Common myeloid progenitor, CD34-positive (primary cell): ENCODE data around the gene MMP14.

Experiments
- CTCF ChIA-PET: fragments of 350-600 bp; sonication (Branson Sonifier 250); formaldehyde crosslinking; loops from one replicate; lab custom pipeline; 2021; ENCODE audit warnings: antibody characterized with exemption; lab: Charles Lee
- POLR2A ChIA-PET: fragments of 350-600 bp; sonication (Branson Sonifier 250); formaldehyde crosslinking; loops from one replicate; lab custom pipeline; 2021; ENCODE audit warnings: antibody characterized with exemption; lab: Charles Lee
- DNase-seq, 3 donors: peaks; one replicate each; pipeline versions ENCODE4 v3.0.0 to v3.0.0-alpha.2; 2013
- H3K27ac ChIP-seq, 2 experiments: 1 replicate in 1 of 2; 2 replicates in 1 of 2; pipeline ENCODE4 v1.7.0; 2013; ENCODE audit warnings: inconsistent platforms in 2 of 2, low read length in 2 of 2, mild to moderate bottlenecking in 2 of 2, low read depth in 1 of 2, moderate library complexity in 1 of 2; ENCODE audit not compliant: severe bottlenecking in 2 of 2, insufficient read depth in 1 of 2, poor library complexity in 1 of 2
- H3K27me3 ChIP-seq, 5 experiments: replicated peaks in 2 of 5; 1 replicate in 3 of 5; 2 replicates in 2 of 5; pipeline versions ENCODE4 v1.6.1 to v1.7.0; 2013; ENCODE audit warnings: low read length in 4 of 5, mild to moderate bottlenecking in 2 of 5, moderate library complexity in 2 of 5, inconsistent platforms in 1 of 5; ENCODE audit not compliant: insufficient read depth in 5 of 5, control insufficient read depth in 4 of 5
- H3K36me3 ChIP-seq, 4 experiments: 1 replicate in 2 of 4; 2 replicates in 2 of 4; pipeline versions ENCODE4 v1.6.1 to v1.7.0; 2013; ENCODE audit warnings: low read length in 3 of 4, control low read depth in 1 of 4, mild to moderate bottlenecking in 1 of 4; ENCODE audit not compliant: control insufficient read depth in 4 of 4, insufficient read depth in 4 of 4
- H3K4me1 ChIP-seq, 4 experiments: 1 replicate in 3 of 4; 2 replicates in 1 of 4; pipeline versions ENCODE4 v1.6.1 to v1.7.1; 2013; ENCODE audit warnings: low read length in 3 of 4, mild to moderate bottlenecking in 3 of 4, control low read depth in 1 of 4, inconsistent platforms in 1 of 4, moderate library complexity in 1 of 4; ENCODE audit not compliant: control insufficient read depth in 4 of 4, insufficient read depth in 4 of 4; ENCODE audit errors: control extremely low read depth in 1 of 4
- H3K4me3 ChIP-seq, 7 experiments: 1 replicate in 4 of 7; 2 replicates in 3 of 7; pipeline versions ENCODE4 v1.5.1 to v1.7.0; 2013; ENCODE audit warnings: mild to moderate bottlenecking in 7 of 7, low read length in 6 of 7, moderate library complexity in 6 of 7, inconsistent platforms in 2 of 7, low read depth in 2 of 7, control low read depth in 1 of 7; ENCODE audit not compliant: insufficient read depth in 4 of 7, control insufficient read depth in 1 of 7; ENCODE audit errors: extremely low read depth in 1 of 7
- H3K9me3 ChIP-seq, 5 experiments: 1 replicate in 4 of 5; 2 replicates in 1 of 5; pipeline versions ENCODE4 v1.6.1 to v1.7.1; 2013; ENCODE audit warnings: low read length in 4 of 5, mild to moderate bottlenecking in 2 of 5, inconsistent platforms in 1 of 5, low read depth in 1 of 5, moderate library complexity in 1 of 5; ENCODE audit not compliant: control insufficient read depth in 4 of 5, insufficient read depth in 2 of 5; ENCODE audit errors: control extremely low read depth in 1 of 5
- WGBS: methylation state at CpG from one replicate; pipeline ENCODE4 v1.1.5; 2013; ENCODE audit not compliant: insufficient coverage; 5-methylcytosine and 5-hydroxymethylcytosine counted together

MMP14 gene

GRCh38 chr14:22794551-22794951, 41.8 kb upstream of the MMP14 start:
- Histone ChIP-seq H3K27me3 (peaks cover 0 to 2% (median 0%) of the 10 kb centered on the region in 5 experiments), H3K4me3 (no peak overlapping the region), H3K9me3 (no peaks in the 10 kb centered on the region), H3K4me1 (peaks cover 0 to 20% (median 3%) of the 10 kb centered on the region in 4 experiments), H3K27ac (no peak overlapping the region), H3K36me3 (no peaks in the 10 kb centered on the region)
- DNase-seq: no peak
- ChIA-PET POLR2A (no interaction called here), CTCF (interaction anchor here (1.3 kb wide), 1 partner anchor 21 kb away, joined by 6 read pairs; no protein-coding TSS in a partner anchor)
- WGBS: 100% methylated on average over 5 of the region's 7 CpGs

DNA sequence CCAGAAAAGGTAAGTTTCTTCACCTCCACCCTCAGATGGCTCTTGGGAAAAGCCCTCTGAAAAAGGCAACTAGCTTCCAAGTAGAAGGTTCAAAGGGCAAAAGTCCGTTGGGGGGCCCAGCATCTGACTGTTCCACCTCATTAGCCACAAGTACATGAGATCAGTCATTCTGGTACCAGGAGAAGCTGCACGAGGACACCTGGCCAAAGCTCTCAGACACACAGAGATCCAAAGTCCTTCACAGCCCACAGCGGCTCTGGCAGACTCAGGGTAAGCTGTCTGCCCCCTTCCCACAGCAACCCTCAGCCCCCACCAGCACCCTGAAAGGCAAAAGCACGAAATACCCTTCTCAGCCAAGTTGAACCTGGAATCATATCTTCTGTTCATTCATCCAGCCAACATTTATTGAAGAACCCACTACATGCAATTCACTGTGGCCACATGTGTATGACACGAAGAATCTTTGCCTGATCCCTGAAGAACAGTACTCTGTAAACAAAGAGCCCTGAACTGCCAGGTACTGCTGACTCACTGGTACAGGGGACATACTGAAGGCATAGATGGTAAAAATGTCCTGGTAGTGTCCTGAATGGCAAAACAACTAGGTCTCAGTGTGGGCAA, 40.2 kb upstream of the MMP14 start:
- H3K4me3 ChIP-seq: no peak overlapping the region
- no peaks in the 10 kb centered on the region for H3K9me3 ChIP-seq
- WGBS: 65% methylated on average over 4 of the region's 5 CpGs
- peaks cover 0 to 2% (median 0%) of the 10 kb centered on the region in 5 experiments for H3K27me3 ChIP-seq
- POLR2A ChIA-PET: no interaction called here
- peaks cover 0 to 12% (median 0%) of the 10 kb centered on the region in 4 experiments for H3K4me1 ChIP-seq
- CTCF ChIA-PET: interaction anchor here (1.3 kb wide), 1 partner anchor 23 kb away, joined by 6 read pairs; no protein-coding TSS in a partner anchor
- no peaks in the 10 kb centered on the region for H3K36me3 ChIP-seq
- no peak overlapping the region for H3K27ac ChIP-seq
- no peak for DNase-seq

DNA sequence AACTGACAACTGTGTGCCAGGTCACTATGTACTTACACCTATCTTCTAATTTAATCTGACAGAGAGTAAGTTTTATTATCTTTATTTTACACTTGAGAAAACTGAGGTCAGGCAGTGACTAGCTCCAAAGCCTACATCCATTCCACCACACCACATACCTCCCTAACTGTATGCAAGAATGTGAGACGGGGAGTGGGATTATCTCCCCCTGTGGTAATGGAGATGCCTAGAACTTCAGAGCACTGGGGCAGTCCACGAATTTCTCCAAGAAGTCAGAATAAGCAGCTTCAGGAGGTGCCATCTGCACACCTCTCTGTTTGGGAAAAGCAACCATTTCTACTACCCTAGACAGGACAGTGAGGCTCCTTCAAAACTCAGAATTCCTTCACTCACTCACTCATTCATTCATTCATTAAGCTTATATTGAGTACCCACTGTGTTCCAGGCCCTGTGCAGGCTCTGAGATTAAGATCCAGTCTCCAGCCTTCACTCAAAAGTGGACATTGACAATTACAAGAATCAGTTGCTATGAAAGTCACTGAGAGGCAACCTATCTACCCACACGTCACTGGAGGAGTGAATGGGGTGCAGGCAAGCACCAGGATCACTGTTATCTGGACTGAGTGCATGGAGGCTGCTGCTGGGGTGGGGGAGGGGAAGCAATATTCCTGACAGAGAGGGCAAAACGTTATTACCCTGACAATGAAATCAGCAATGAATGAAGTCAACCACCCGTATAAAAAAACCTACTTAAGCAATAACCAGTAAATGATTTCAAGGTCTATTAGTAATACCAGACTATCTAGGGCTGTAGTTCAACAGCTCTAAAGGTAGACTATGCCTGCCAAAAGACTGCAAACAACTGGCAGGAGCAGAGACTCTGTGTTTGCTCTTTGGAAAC, 39.1 kb upstream of the MMP14 start:
- ChIA-PET CTCF (interaction anchor here (1.2 kb wide), 1 partner anchor 12 kb away, joined by 3 read pairs; no protein-coding TSS in a partner anchor), POLR2A (no interaction called here)
- whole genome bisulfite sequencing: 100% methylated on average over 1 of the region's 5 CpGs

GRCh38 chr14:22798528-22798927, 37.9 kb upstream of the MMP14 start:
- POLR2A ChIA-PET: no interaction called here
- Histone ChIP-seq H3K27me3 (peaks cover 0 to 4% (median 0%) of the 10 kb centered on the region in 5 experiments), H3K27ac (no peak overlapping the region), H3K4me3 (no peak overlapping the region), H3K4me1 (peaks cover 0 to 8% (median 0%) of the 10 kb centered on the region in 4 experiments), H3K36me3 (no peaks in the 10 kb centered on the region), H3K9me3 (no peaks in the 10 kb centered on the region)
- DNase-seq: no peak
- CTCF ChIA-PET: interaction anchor here (1.2 kb wide), 1 partner anchor 11 kb away, joined by 3 read pairs; no protein-coding TSS in a partner anchor
- WGBS: 68% methylated on average over 2 of the region's 2 CpGs

More for the DNA sequence above, 39.1 kb upstream of the MMP14 start:
- peaks cover 0 to 8% (median 0%) of the 10 kb centered on the region in 4 experiments for H3K4me1 ChIP-seq
- H3K27me3 ChIP-seq: peaks cover 0 to 2% (median 0%) of the 10 kb centered on the region in 5 experiments
- H3K27ac ChIP-seq: no peak overlapping the region
- H3K36me3 ChIP-seq: no peaks in the 10 kb centered on the region
- DNase-seq: no peak
- H3K9me3 ChIP-seq: no peaks in the 10 kb centered on the region
- no peak overlapping the region for H3K4me3 ChIP-seq

GRCh38 chr14:22800346-22800745, 36.0 kb upstream of the MMP14 start:
- Histone ChIP-seq H3K9me3 (no peaks in the 10 kb centered on the region), H3K27ac (no peak overlapping the region), H3K4me3 (no peak overlapping the region), H3K4me1 (peaks cover 0 to 8% (median 0%) of the 10 kb centered on the region in 4 experiments), H3K36me3 (no peaks in the 10 kb centered on the region), H3K27me3 (peaks cover 0 to 5% (median 0%) of the 10 kb centered on the region in 5 experiments)
- DNase-seq: no peak
- POLR2A ChIA-PET: no interaction called here
- WGBS: 100% methylated on average over 4 of the region's 10 CpGs
- CTCF ChIA-PET: interaction anchor here (1.4 kb wide), 2 partner anchors 11 to 16 kb away, joined by 3 read pairs; no protein-coding TSS in a partner anchor

DNA sequence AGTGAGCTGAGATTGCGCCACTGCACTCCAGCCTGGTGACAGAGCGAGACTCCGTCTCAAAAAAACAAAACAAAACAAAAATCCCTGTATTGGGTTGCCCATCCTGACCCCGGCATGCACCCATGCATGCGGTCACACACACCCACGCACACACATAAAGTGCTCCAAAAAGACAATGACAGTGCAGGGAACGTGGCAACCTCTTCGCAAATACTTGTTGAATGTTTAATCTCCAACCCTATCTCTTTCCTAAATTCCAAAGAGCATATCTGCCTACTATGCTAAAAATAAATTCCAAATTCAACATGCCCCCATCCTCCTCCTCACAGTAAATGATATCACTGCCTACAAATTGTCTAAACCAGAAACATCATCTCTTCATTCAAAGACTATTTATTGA, 34.7 kb upstream of the MMP14 start:
- Histone ChIP-seq H3K4me3 (no peak overlapping the region), H3K27me3 (peaks cover 0 to 5% (median 0%) of the 10 kb centered on the region in 5 experiments), H3K9me3 (no peaks in the 10 kb centered on the region), H3K27ac (no peak overlapping the region), H3K36me3 (no peaks in the 10 kb centered on the region), H3K4me1 (peaks cover 0 to 8% (median 0%) of the 10 kb centered on the region in 4 experiments)
- no peak for DNase-seq
- CTCF ChIA-PET: interaction anchor here (0.6 to 1.2 kb wide), 3 partner anchors 12 to 58 kb away, joined by 3 to 4 read pairs (median 3); no protein-coding TSS in a partner anchor
- WGBS: 81% methylated on average over 6 of the region's 8 CpGs
- POLR2A ChIA-PET: interaction anchor here (0.7 kb wide), 1 partner anchor 415 kb away, joined by 3 read pairs; no protein-coding TSS in a partner anchor
